MCF 10A (cell line): Measurements from ENCODE around the gene MMP21. TPM values are rescaled to one million over a fixed set of nuclear protein-coding genes. Genes with fewer than 3 reads are reported as not detected.

Experiments used
- BruUV-seq: library from RNA; stranded (reverse); fragments of 400-500 nt; replicated peaks from 2 replicates; lab custom pipeline; 2021; lab: Mats Ljungman, UMichigan
- CTCF ChIA-PET: fragments of 300-600 bp; sonication (Branson Sonifier 250); formaldehyde crosslinking; extraction: SDS; loops from one replicate; lab custom pipeline; 2021; ENCODE audit warnings: antibody characterized with exemption, inconsistent platforms; lab: Yijun Ruan, JAX
- POLR2A ChIA-PET: fragments of 300-600, 350-650 bp; sonication (Branson Sonifier 250); formaldehyde crosslinking; extraction: SDS; loops from one replicate; lab custom pipeline; 2020; ENCODE audit warnings: antibody characterized with exemption, inconsistent platforms; lab: Yijun Ruan, JAX
- DNase-seq: peaks from one replicate; pipeline ENCODE4 v3.0.0-alpha.2; 2018; ENCODE audit not compliant: unreplicated experiment
- H3K27ac Mint-ChIP-seq: one replicate; pipeline ENCODE4 v1.8.0; 2022; ENCODE audit warnings: mild to moderate bottlenecking, low read depth, mixed read lengths; ENCODE audit not compliant: unreplicated experiment
- H3K27me3 Mint-ChIP-seq: one replicate; pipeline ENCODE4 v1.8.0; 2022; ENCODE audit warnings: mixed read lengths; ENCODE audit not compliant: insufficient read depth, unreplicated experiment
- H3K36me3 Mint-ChIP-seq: one replicate; pipeline ENCODE4 v1.8.0; 2022; ENCODE audit warnings: mild to moderate bottlenecking, moderate library complexity, mixed read lengths; ENCODE audit not compliant: insufficient read depth, unreplicated experiment
- H3K4me1 Mint-ChIP-seq: one replicate; pipeline ENCODE4 v1.8.0; 2022; ENCODE audit warnings: mixed read lengths; ENCODE audit not compliant: insufficient read depth, unreplicated experiment
- H3K4me3 Mint-ChIP-seq: one replicate; pipeline ENCODE4 v1.8.0; 2022; ENCODE audit warnings: mild to moderate bottlenecking, moderate library complexity, mixed read lengths; ENCODE audit not compliant: unreplicated experiment
- H3K9me3 Mint-ChIP-seq: one replicate; pipeline ENCODE4 v1.8.0; 2022; ENCODE audit warnings: mixed read lengths; ENCODE audit not compliant: unreplicated experiment
- CTCF ChIP-seq: fragments of 200-600 bp; IDR thresholded peaks from one replicate; pipeline ENCODE4 v1.8.0; 2022; ENCODE audit warnings: antibody characterized with exemption, mild to moderate bottlenecking; ENCODE audit not compliant: unreplicated experiment
- intact Hi-C: fragments of 100-400 bp; cut with micrococcal nuclease; formaldehyde crosslinking; loops from 2 replicates; pipeline ENCODE4 v1.14.1; 2022
- total RNA-seq: library from RNA; stranded (reverse); gene quantifications from 2 replicates; pipeline ENCODE4 v1.2.3, GENCODE V29; 2022

MMP21 gene
- total RNA-seq, 1 experiment from 2014 or later, result not detected

DNA sequence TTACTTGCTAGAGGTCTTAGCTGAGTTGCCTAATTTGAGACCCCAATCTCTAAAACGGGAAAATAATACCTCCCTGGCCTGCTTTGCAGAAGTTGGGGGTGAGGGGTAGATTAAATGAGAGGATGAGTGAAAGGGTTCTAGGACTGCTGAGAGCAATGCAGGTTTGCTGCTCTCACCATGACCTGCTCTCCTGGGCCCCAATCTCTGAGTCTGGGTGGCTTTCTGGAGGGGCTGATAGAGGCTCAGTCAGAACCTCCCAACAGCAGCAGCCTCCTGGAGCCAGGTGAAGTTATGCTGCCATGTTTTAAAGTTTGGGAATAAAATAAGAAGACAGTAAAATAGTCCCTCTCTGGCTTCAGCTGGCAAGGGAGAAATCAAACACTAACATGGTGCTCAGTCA is 40.1 kb upstream of the MMP21 start:
- CTCF ChIA-PET, result no interaction called here
- DNase-seq, result no peak

DNA sequence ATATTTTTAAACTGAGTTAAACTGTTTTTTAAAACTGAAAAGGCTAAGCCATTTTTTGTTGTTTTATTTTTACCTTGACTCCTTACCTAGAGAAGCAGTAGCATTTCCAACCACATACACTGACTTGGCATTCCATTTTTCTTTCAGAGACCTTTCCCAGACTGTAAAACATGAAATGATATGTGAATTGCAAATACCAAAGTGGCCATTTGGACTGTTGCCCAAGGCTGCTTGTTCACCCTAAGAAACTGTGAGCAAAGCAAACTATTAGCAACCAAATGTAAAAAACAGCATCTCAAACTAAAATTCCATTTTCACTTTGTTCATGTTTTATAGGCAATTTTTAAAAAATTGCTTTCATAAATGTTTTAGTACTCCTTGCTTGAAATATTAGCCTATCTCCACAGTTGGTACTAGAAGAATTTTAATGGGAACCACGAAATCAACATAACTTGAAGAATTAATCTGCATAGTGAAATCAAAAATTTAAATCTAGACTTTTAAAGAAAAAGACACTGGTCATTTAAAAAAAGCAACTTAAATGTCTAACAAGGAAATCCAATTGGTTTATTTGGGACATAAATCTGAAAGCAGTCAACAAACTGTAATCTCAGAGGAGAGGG is 36.6 kb upstream of the MMP21 start:
- peaks cover 70% of the 10 kb centered on the region for H3K36me3 Mint-ChIP-seq
- no peaks in the 10 kb centered on the region for H3K9me3 Mint-ChIP-seq
- ChIA-PET CTCF (no interaction called here), POLR2A (interaction anchor here (1.3 to 1.4 kb wide), 2 partner anchors 11 kb away, joined by 5 to 6 read pairs; partner anchors contain the start of genes BCCIP and UROS)
- no peaks in the 10 kb centered on the region for H3K4me1 Mint-ChIP-seq
- no peak for TF ChIP-seq CTCF
- no TSS peak for BruUV-seq
- no peaks in the 10 kb centered on the region for H3K27me3 Mint-ChIP-seq
- H3K27ac Mint-ChIP-seq, result no peak overlapping the region
- H3K4me3 Mint-ChIP-seq, result no peak overlapping the region
- no peak for DNase-seq
- intact Hi-C loops, result no loop called here

More for the DNA sequence above, 40.1 kb upstream of the MMP21 start:
- H3K27me3 Mint-ChIP-seq, result no peaks in the 10 kb centered on the region
- no peak for TF ChIP-seq CTCF
- H3K4me3 Mint-ChIP-seq, result no peak overlapping the region
- H3K4me1 Mint-ChIP-seq, result no peaks in the 10 kb centered on the region
- peaks cover 43% of the 10 kb centered on the region for H3K36me3 Mint-ChIP-seq
- BruUV-seq, result no TSS peak
- H3K27ac Mint-ChIP-seq, result no peak overlapping the region
- POLR2A ChIA-PET, result no interaction called here
- intact Hi-C loops, result no loop called here
- H3K9me3 Mint-ChIP-seq, result no peaks in the 10 kb centered on the region

- no peak for DNase-seq
- BruUV-seq, result no TSS peak
- intact Hi-C loops, result no loop called here
- Mint-ChIP-seq H3K27ac (no peak overlapping the region), H3K4me1 (no peaks in the 10 kb centered on the region), H3K27me3 (no peaks in the 10 kb centered on the region), H3K4me3 (no peak overlapping the region), H3K9me3 (no peaks in the 10 kb centered on the region), H3K36me3 (peaks cover 76% of the 10 kb centered on the region)
- ChIA-PET POLR2A (interaction anchor here (1.3 kb wide), 1 partner anchor 12 kb away, joined by 6 read pairs; the partner anchor contains the start of genes BCCIP and UROS), CTCF (interaction anchor here (0.6 kb wide), 1 partner anchor 1924 kb away, joined by 3 read pairs; no protein-coding TSS in a partner anchor)
- no peak for TF ChIP-seq CTCF
Measured at GRCh38 chr10:125811251-125811650, 35.6 kb upstream of the MMP21 start.

DNA sequence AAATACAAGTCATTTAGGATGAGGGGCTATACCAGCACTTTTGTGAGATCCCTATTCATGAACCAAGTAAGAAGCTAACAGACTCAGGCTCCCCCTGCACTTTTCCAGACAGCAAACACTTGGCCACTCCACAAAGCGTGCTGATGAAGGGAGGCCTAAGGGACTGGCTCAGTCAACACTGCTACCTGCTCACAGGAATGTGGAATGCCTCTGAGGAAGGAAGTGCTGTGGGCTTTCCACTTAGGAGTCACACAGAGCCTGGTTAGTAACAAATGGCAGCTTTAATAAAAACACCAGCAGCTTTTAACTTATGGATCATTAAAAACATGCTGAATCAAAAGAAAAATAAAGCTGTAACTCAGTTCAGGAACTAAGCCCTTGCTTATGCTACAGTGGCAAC is 32.4 kb upstream of the MMP21 start:
- no peak for DNase-seq
- no peaks in the 10 kb centered on the region for H3K27me3 Mint-ChIP-seq
- H3K9me3 Mint-ChIP-seq, result no peaks in the 10 kb centered on the region
- no peak overlapping the region for H3K27ac Mint-ChIP-seq
- CTCF ChIA-PET, result interaction anchor here (0.5 to 0.7 kb wide), 2 partner anchors 554 to 1082 kb away, joined by 3 read pairs; no protein-coding TSS in a partner anchor
- POLR2A ChIA-PET, result interaction anchor here (0.6 kb wide), 1 partner anchor 76 kb away, joined by 3 read pairs; no protein-coding TSS in a partner anchor
- intact Hi-C loops, result no loop called here
- H3K36me3 Mint-ChIP-seq, result peaks cover 67% of the 10 kb centered on the region
- no peaks in the 10 kb centered on the region for H3K4me1 Mint-ChIP-seq
- no TSS peak for BruUV-seq
- H3K4me3 Mint-ChIP-seq, result no peak overlapping the region
- no peak for TF ChIP-seq CTCF
